HCT116 (cell line): ENCODE data around the gene STIMATE. TPM values are rescaled to one million over a fixed set of nuclear protein-coding genes. Genes with fewer than 3 reads are reported as not detected.

Source experiments
- ATAC-seq: fragments of 200-7000 bp; cut with Tn5 transposase; 2 replicates; pipeline ENCODE4 v1.9.1; 2020; ENCODE audit warnings: mild to moderate bottlenecking, moderate library complexity
- BruUV-seq: library from RNA; stranded (reverse); fragments of 400-500 nt; replicated peaks from 2 replicates; lab custom pipeline; 2021; lab: Mats Ljungman, UMichigan
- CTCF ChIA-PET: fragments of 300-600 bp; sonication (Branson Sonifier 250); formaldehyde crosslinking; loops from one replicate; lab custom pipeline; 2021; ENCODE audit warnings: antibody characterized with exemption; lab: Charles Lee
- POLR2A ChIA-PET: fragments of 300-600, 350-600 bp; sonication (Branson Sonifier 250); formaldehyde crosslinking; loops from one replicate; lab custom pipeline; 2021; ENCODE audit warnings: antibody characterized with exemption; lab: Charles Lee
- RAD21 ChIA-PET, 2 experiments: fragments of 300-600 bp; sonication (Branson Sonifier 250); formaldehyde crosslinking; loops; one replicate each; lab custom pipeline; 2023; ENCODE audit warnings: low total read pairs in 2 of 2; ENCODE audit not compliant: uncharacterized antibody in 2 of 2, unreplicated experiment in 2 of 2, low non-redundant PET in 1 of 2; lab: Charles Lee
- DNase-seq: peaks from one replicate; pipeline ENCODE4 v3.0.0-alpha.2; 2010; ENCODE audit warnings: low read depth, low spot score
- H2AFZ ChIP-seq: fragments of 200-600 bp; shearing (Covaris generic), sonication (generic); 2 replicates; pipeline ENCODE4 v1.6.1; 2017; ENCODE audit warnings: low read depth, mixed run types, mixed read lengths, antibody characterized with exemption, low read length; ENCODE audit not compliant: poor library complexity, severe bottlenecking
- H3K27ac ChIP-seq: 2 replicates; pipeline ENCODE4 v1.5.1; 2012; ENCODE audit warnings: low read depth, low read length
- H3K27me3 ChIP-seq: fragments of 200-600 bp; sonication (generic); 2 replicates; pipeline ENCODE4 v1.6.1; 2016; ENCODE audit warnings: mixed run types, low read length, mixed read lengths; ENCODE audit not compliant: insufficient read depth
- H3K36me3 ChIP-seq, 2 experiments: fragments of 200-500 bp in 1 of 2; fragments of 200-600 bp in 1 of 2; sonication (Bioruptor generic) in 1 of 2; sonication (generic) in 1 of 2; 2 replicates each; pipeline versions ENCODE4 v1.5.1 to v1.6.1; 2014 to 2016; ENCODE audit warnings: low read length in 2 of 2, inconsistent platforms in 1 of 2, mixed read lengths in 1 of 2, mixed run types in 1 of 2; ENCODE audit not compliant: insufficient read depth in 2 of 2, control insufficient read depth in 1 of 2
- H3K4me1 ChIP-seq, 2 experiments: fragments of 200-600 bp in 1 of 2; sonication (generic) in 1 of 2; 2 replicates each; pipeline versions ENCODE4 v1.5.1 to v1.6.1; 2012 to 2017; ENCODE audit warnings: low read length in 2 of 2, inconsistent platforms in 1 of 2, mild to moderate bottlenecking in 1 of 2, mixed read lengths in 1 of 2, mixed run types in 1 of 2, moderate library complexity in 1 of 2; ENCODE audit not compliant: insufficient read depth in 2 of 2, control insufficient read depth in 1 of 2
- H3K4me2 ChIP-seq: fragments of 200-600 bp; sonication (generic); 2 replicates; pipeline ENCODE4 v1.6.1; 2017; ENCODE audit warnings: mixed run types, low read length, mixed read lengths
- H3K4me3 ChIP-seq, 2 experiments: fragments of 200-600 bp in 1 of 2; sonication (generic) in 1 of 2; replicated peaks in 1 of 2; 2 replicates each; pipeline ENCODE4 v1.5.1; 2011 to 2016; ENCODE audit warnings: low read length in 2 of 2, control low read depth in 1 of 2, low read depth in 1 of 2, mild to moderate bottlenecking in 1 of 2, mixed read lengths in 1 of 2, mixed run types in 1 of 2
- H3K79me2 ChIP-seq: fragments of 200-600 bp; sonication (generic); 2 replicates; pipeline ENCODE4 v1.6.1; 2017; ENCODE audit warnings: mild to moderate bottlenecking, mixed run types, low read length, moderate library complexity, mixed read lengths; ENCODE audit not compliant: insufficient read depth
- H3K9ac ChIP-seq: fragments of 200-600 bp; sonication (generic); 2 replicates; pipeline ENCODE4 v1.6.1; 2016; ENCODE audit warnings: low read length, mixed read lengths
- H3K9me2 ChIP-seq: fragments of 200-600 bp; sonication (generic), shearing (Covaris generic); 2 replicates; pipeline ENCODE4 v1.6.1; 2017; ENCODE audit warnings: mixed run types, mild to moderate bottlenecking, moderate library complexity; ENCODE audit not compliant: insufficient read depth
- H3K9me3 ChIP-seq, 2 experiments: fragments of 200-500 bp in 1 of 2; fragments of 200-600 bp in 1 of 2; sonication (Bioruptor generic) in 1 of 2; sonication (generic) in 1 of 2; 2 replicates each; pipeline ENCODE4 v1.6.1; 2014 to 2017; ENCODE audit warnings: low read length in 2 of 2, mixed read lengths in 2 of 2, inconsistent platforms in 1 of 2, low read depth in 1 of 2, mild to moderate bottlenecking in 1 of 2, mixed run types in 1 of 2, moderate library complexity in 1 of 2; ENCODE audit not compliant: control insufficient read depth in 1 of 2, insufficient read depth in 1 of 2
- H4K20me1 ChIP-seq: fragments of 200-600 bp; sonication (generic), shearing (Covaris generic); 2 replicates; pipeline ENCODE4 v1.6.1; 2017; ENCODE audit warnings: mixed run types, mild to moderate bottlenecking, moderate library complexity; ENCODE audit not compliant: insufficient read depth
- RAD21 ChIP-seq: IDR thresholded peaks from 2 replicates; pipeline ENCODE4 v1.6.1; 2012; ENCODE audit warnings: low read depth, mild to moderate bottlenecking
- TCF7L2 ChIP-seq: IDR thresholded peaks from 2 replicates; pipeline ENCODE4 v1.7.0; 2011; ENCODE audit warnings: borderline replicate concordance, inconsistent platforms; ENCODE audit not compliant: insufficient read depth, insufficient read length; ENCODE audit errors: extremely low read depth
- intact Hi-C: fragments of 100-400 bp; cut with micrococcal nuclease; formaldehyde crosslinking; loops from 2 replicates; pipeline ENCODE4 v1.10.0; 2022
- total RNA-seq: library from RNA; stranded (reverse); gene quantifications from one replicate; pipeline ENCODE4 v1.2.1, GENCODE V29; 2021; ENCODE audit not compliant: unreplicated experiment
- TF ChIP-seq, protein P1 (sequence below), 3 experiments: fragments of 200-600 bp in 1 of 3; sonication (generic) in 1 of 3; IDR thresholded peaks in 2 of 3; conservative IDR thresholded peaks in 1 of 3; 2 replicates each; pipeline ENCODE4 v1.5.1; 2012 to 2017; ENCODE audit warnings: low read depth in 2 of 3, low read length in 2 of 3, antibody characterized with exemption in 1 of 3, borderline replicate concordance in 1 of 3, control low read depth in 1 of 3, mild to moderate bottlenecking in 1 of 3, mixed read lengths in 1 of 3, mixed run types in 1 of 3, moderate library complexity in 1 of 3; ENCODE audit not compliant: insufficient read depth in 1 of 3
- TF ChIP-seq, protein P2 (sequence below): IDR thresholded peaks from 2 replicates; pipeline ENCODE4 v1.6.1; 2012

Gene STIMATE
- total RNA-seq, 1 experiment from 2014 or later = 20.2 TPM

DNA sequence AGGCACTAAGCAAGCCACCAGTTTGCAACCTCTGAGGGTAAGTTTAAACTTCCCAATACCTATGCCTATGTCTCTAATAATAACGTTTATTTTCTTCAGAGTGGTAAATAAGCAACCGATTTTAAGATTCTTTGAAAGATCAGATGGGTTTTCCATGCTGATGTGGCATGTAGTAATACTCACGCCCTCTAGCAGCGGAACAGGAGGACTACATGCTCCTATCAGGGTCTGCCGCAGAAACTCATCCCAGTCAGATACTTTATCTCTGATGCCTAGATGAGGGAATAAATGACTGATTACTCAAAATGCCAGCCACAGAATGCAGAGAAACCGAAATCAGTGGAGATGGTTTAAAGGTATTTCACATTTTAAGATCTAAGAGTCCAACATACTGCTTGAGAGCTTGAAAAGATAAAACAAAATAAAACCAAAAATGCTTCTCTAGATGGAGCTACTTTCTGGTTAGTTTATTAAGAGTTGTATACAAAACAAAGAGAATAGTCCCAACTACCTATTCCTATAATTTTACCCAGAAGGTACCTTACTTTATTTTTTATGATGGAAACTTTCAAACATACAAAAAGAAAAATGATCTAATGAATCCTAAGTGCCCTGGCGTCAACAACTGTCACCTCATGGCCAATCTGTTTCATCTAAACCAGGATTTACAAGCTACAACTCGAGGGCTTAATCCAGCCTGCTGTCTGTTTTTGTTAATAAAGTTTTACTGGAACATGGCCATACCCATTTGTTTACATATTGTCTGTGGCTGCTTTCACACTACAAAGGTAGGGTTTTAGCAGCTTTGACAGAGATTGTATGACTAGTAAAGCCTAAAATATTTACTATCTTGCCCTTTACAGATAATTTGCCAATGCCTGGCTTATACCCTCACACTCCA is 37.5 kb upstream of the STIMATE start:
- H3K4me3 ChIP-seq = no peak overlapping the region
- H3K27ac ChIP-seq = no peak overlapping the region
- H3K9ac ChIP-seq = no peak overlapping the region
- TF ChIP-seq, protein P1, sequence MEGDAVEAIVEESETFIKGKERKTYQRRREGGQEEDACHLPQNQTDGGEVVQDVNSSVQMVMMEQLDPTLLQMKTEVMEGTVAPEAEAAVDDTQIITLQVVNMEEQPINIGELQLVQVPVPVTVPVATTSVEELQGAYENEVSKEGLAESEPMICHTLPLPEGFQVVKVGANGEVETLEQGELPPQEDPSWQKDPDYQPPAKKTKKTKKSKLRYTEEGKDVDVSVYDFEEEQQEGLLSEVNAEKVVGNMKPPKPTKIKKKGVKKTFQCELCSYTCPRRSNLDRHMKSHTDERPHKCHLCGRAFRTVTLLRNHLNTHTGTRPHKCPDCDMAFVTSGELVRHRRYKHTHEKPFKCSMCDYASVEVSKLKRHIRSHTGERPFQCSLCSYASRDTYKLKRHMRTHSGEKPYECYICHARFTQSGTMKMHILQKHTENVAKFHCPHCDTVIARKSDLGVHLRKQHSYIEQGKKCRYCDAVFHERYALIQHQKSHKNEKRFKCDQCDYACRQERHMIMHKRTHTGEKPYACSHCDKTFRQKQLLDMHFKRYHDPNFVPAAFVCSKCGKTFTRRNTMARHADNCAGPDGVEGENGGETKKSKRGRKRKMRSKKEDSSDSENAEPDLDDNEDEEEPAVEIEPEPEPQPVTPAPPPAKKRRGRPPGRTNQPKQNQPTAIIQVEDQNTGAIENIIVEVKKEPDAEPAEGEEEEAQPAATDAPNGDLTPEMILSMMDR (IDR thresholded peaks at IDR 0.05 in 2 of 3, conservative IDR thresholded peaks at IDR 0.05 in 1 of 3; ENCODE audit: borderline replicate concordance in 1 of 3, insufficient read depth in 1 of 3, low read depth in 2 of 3, low read length in 2 of 3) = peak; percentile 53 to 78 (median 76); a peak in 5 of 6 replicates
- TF ChIP-seq TCF7L2 (no peak), RAD21 (peak; percentile 52)
- TF ChIP-seq, all 23 proteins: peak for 2
- intact Hi-C loops = loop anchor here (5.0 to 10.0 kb wide), 2 partner anchors 140 to 193 kb away; no protein-coding TSS in a partner anchor
- Histone ChIP-seq H3K27me3 (no peaks in the 10 kb centered on the region), H2AFZ (no peak overlapping the region), H3K79me2 (no peaks in the 10 kb centered on the region), H3K36me3 (no peaks in the 10 kb centered on the region; a peak in 1 of 4 replicates), H4K20me1 (peaks cover 8% of the 10 kb centered on the region; the same call in 1 of the 2 replicates), H3K9me2 (no peaks in the 10 kb centered on the region), H3K4me2 (no peak overlapping the region), H3K4me1 (no peaks in the 10 kb centered on the region), H3K9me3 (no peaks in the 10 kb centered on the region)
- ChIA-PET CTCF (interaction anchor here (0.7 to 1.2 kb wide), 5 partner anchors 8 to 135 kb away, joined by 3 read pairs; no protein-coding TSS in a partner anchor), POLR2A (no interaction called here), RAD21 (no interaction called here)
- ATAC-seq = peak; percentile 98
- no TSS peak for BruUV-seq
- DNase-seq = peak; percentile 23

DNA sequence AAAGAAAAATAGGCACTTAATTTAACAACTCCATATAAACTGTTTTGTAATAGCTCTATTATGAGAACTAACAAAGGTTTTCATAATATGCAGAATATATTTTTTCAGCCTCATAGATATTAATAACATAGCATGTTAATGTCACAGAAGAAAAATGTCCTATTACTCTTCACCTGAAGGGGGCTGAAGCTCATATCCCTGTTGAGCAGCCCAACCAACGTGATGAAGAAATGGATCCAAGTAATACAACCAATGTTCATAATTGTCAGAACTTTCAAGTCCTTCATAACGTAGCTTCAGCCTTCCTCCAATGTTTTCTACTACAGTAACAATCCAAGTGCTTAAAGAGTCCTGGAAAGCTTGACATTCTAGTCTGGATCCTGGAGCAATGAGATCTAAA is 34.5 kb upstream of the STIMATE start:
- no peaks in the 10 kb centered on the region for H3K36me3 ChIP-seq
- H3K9me3 ChIP-seq = no peaks in the 10 kb centered on the region
- RAD21 ChIA-PET = no interaction called here
- DNase-seq = no peak
- no peak overlapping the region for H3K4me2 ChIP-seq
- no peaks in the 10 kb centered on the region for H3K9me2 ChIP-seq
- intact Hi-C loops = loop anchor here (5.0 to 10.0 kb wide), 2 partner anchors 143 to 190 kb away; no protein-coding TSS in a partner anchor
- H3K4me3 ChIP-seq = no peak overlapping the region
- TF ChIP-seq, protein P1 (IDR thresholded peaks at IDR 0.05 in 2 of 3, conservative IDR thresholded peaks at IDR 0.05 in 1 of 3; ENCODE audit: borderline replicate concordance in 1 of 3, insufficient read depth in 1 of 3, low read depth in 2 of 3, low read length in 2 of 3) = peak in 2 of 3 experiments; percentile 25 to 32; a peak in 4 of 6 replicates
- TF ChIP-seq, protein P2, sequence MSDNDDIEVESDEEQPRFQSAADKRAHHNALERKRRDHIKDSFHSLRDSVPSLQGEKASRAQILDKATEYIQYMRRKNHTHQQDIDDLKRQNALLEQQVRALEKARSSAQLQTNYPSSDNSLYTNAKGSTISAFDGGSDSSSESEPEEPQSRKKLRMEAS = no peak
- H2AFZ ChIP-seq = no peak overlapping the region
- H3K79me2 ChIP-seq = no peaks in the 10 kb centered on the region
- no TSS peak for BruUV-seq
- no peaks in the 10 kb centered on the region for H3K4me1 ChIP-seq
- H3K27ac ChIP-seq = no peak overlapping the region
- H3K9ac ChIP-seq = no peak overlapping the region
- ATAC-seq = no peak
- H3K27me3 ChIP-seq = no peaks in the 10 kb centered on the region
- CTCF ChIA-PET = interaction anchor here (1.3 kb wide), 1 partner anchor 62 kb away, joined by 3 read pairs; no protein-coding TSS in a partner anchor
- H4K20me1 ChIP-seq = peaks cover 8% of the 10 kb centered on the region; the same call in 1 of the 2 replicates
- POLR2A ChIA-PET = no interaction called here
